T47D (cell line): ENCODE results near the gene ADAMTS17.

Source experiments
- DNase-seq, 2 experiments: peaks; one replicate each; pipeline versions ENCODE4 v3.0.0 to v3.0.0-alpha.2; 2011 to 2012; ENCODE audit warnings: low read depth in 1 of 2, low spot score in 1 of 2
- JUND ChIP-seq: IDR thresholded peaks from 2 replicates; pipeline ENCODE4 v1.6.1; 2012; ENCODE audit warnings: low read depth
- in situ Hi-C: cut with HindIII; loops from 2 replicates; pipeline ENCODE4 v1.10.0; 2016; ENCODE audit warnings: low sequenced_read_pairs, low pct_unique_long_range_greater_than_20kb

ADAMTS17 gene

GRCh38 chr15:100254691-100255090 lies 87.1 kb downstream of the ADAMTS17 start:
- no peak for DNase-seq
- TF ChIP-seq JUND, result no peak
- in situ Hi-C loops, result no loop called here

- in situ Hi-C loops, result no loop called here
- no peak for DNase-seq
- TF ChIP-seq JUND, result no peak
These were observed 87.5 kb downstream of the ADAMTS17 start for GRCh38 chr15:100254285-100254684.

GRCh38 chr15:100253640-100254039 lies 88.1 kb downstream of the ADAMTS17 start:
- in situ Hi-C loops, result no loop called here
- no peak for DNase-seq
- no peak for TF ChIP-seq JUND

- TF ChIP-seq JUND, result no peak
- DNase-seq, result no peak
- in situ Hi-C loops, result no loop called here
These were observed 88.9 kb downstream of the ADAMTS17 start for GRCh38 chr15:100252779-100253417.

- no peak for TF ChIP-seq JUND
- DNase-seq, result no peak
- in situ Hi-C loops, result no loop called here
These were observed 89.4 kb downstream of the ADAMTS17 start for GRCh38 chr15:100252359-100252758.

- no peak for DNase-seq
- no peak for TF ChIP-seq JUND
- in situ Hi-C loops, result no loop called here
These were observed 91.5 kb downstream of the ADAMTS17 start for GRCh38 chr15:100250176-100250800.

GRCh38 chr15:100249096-100249815 lies 92.5 kb downstream of the ADAMTS17 start:
- no peak for DNase-seq
- no peak for TF ChIP-seq JUND
- in situ Hi-C loops, result no loop called here

- in situ Hi-C loops, result no loop called here
- no peak for DNase-seq
- TF ChIP-seq JUND, result no peak
These were observed 93.5 kb downstream of the ADAMTS17 start for GRCh38 chr15:100248236-100248635.

- in situ Hi-C loops, result no loop called here
- TF ChIP-seq JUND, result no peak
- DNase-seq, result peak in 1 of 2 experiments; percentile 73
These were observed 94.2 kb downstream of the ADAMTS17 start for GRCh38 chr15:100247228-100248225.

- no peak for DNase-seq
- TF ChIP-seq JUND, result no peak
- in situ Hi-C loops, result no loop called here
These were observed 95.9 kb downstream of the ADAMTS17 start for GRCh38 chr15:100245855-100246254.

GRCh38 chr15:100245487-100245820 lies 96.3 kb downstream of the ADAMTS17 start:
- TF ChIP-seq JUND, result no peak
- in situ Hi-C loops, result no loop called here
- peak in 1 of 2 experiments; percentile 57 for DNase-seq

GRCh38 chr15:100244796-100245486 lies 96.8 kb downstream of the ADAMTS17 start:
- no peak for TF ChIP-seq JUND
- DNase-seq, result no peak
- in situ Hi-C loops, result no loop called here
